K562 (cell line): Measurements from ENCODE around the gene PTGR3. TPM values are rescaled to one million over a fixed set of nuclear protein-coding genes. Genes with fewer than 3 reads are reported as not detected.

Experiments
- ATAC-seq: fragments of 200-7000 bp; cut with Tn5 transposase; 3 replicates; pipeline ENCODE4 v1.9.1; 2020; ENCODE audit warnings: moderate library complexity
- BruUV-seq: library from RNA; stranded (reverse); fragments of 400-500 nt; replicated peaks from 2 replicates; lab custom pipeline; 2021; lab: Mats Ljungman, UMichigan
- CTCF ChIA-PET: fragments of 300-600 bp; formaldehyde crosslinking; extraction: SDS; loops from one replicate; lab custom pipeline; 2021; ENCODE audit warnings: low intra/inter-chr PET ratio; lab: Yijun Ruan, JAX
- POLR2A ChIA-PET: fragments of 300-600, 350-650 bp; sonication (Branson Sonifier 250); formaldehyde crosslinking; extraction: SDS; loops from one replicate; lab custom pipeline; 2021; ENCODE audit warnings: antibody characterized with exemption, inconsistent platforms; lab: Yijun Ruan, JAX
- DNase-seq, 4 experiments: peaks; one replicate each; pipeline versions ENCODE4 v3.0.0 to v3.0.0-alpha.2; 2011 to 2018; ENCODE audit warnings: low spot score in 3 of 4, mixed read lengths in 3 of 4; ENCODE audit errors: extremely low read depth in 1 of 4
- FAIRE-seq: peaks from 2 replicates; lab custom pipeline; 2011; peaks lifted over from hg19 to GRCh38; lab: Jason Lieb, UNC
- H2AFZ ChIP-seq: 2 replicates; pipeline ENCODE4 v1.6.0; 2011; ENCODE audit warnings: low read depth, low read length, control low read depth, inconsistent platforms
- H3K27ac ChIP-seq: fragments of 200-600 bp; 3 replicates; pipeline ENCODE4 v1.8.0; 2011; ENCODE audit warnings: low read depth, mild to moderate bottlenecking, control low read depth, inconsistent platforms, low read length, moderate library complexity, mixed read lengths; ENCODE audit errors: extremely low read depth
- H3K27me3 ChIP-seq, 2 experiments: fragments of 300-600 bp in 1 of 2; 2 replicates in 1 of 2; 3 replicates in 1 of 2; pipeline versions ENCODE4 v1.6.0 to v1.8.0; 2011; ENCODE audit warnings: inconsistent platforms in 2 of 2, low read length in 2 of 2, mild to moderate bottlenecking in 1 of 2, mixed read lengths in 1 of 2, moderate library complexity in 1 of 2; ENCODE audit not compliant: control insufficient read depth in 2 of 2, insufficient read depth in 2 of 2
- H3K36me3 ChIP-seq: fragments of 300-600 bp; 3 replicates; pipeline ENCODE4 v1.8.0; 2011; ENCODE audit warnings: mild to moderate bottlenecking, low read length, inconsistent platforms; ENCODE audit not compliant: control insufficient read depth, insufficient read depth
- H3K4me1 ChIP-seq, 2 experiments: fragments of 200-600 bp in 1 of 2; replicated peaks in 1 of 2; 2 replicates in 1 of 2; 3 replicates in 1 of 2; pipeline versions ENCODE4 v1.5.1 to v1.8.0; 2011; ENCODE audit warnings: inconsistent platforms in 2 of 2, low read length in 2 of 2, mild to moderate bottlenecking in 1 of 2, mixed read lengths in 1 of 2, moderate library complexity in 1 of 2; ENCODE audit not compliant: control insufficient read depth in 2 of 2, insufficient read depth in 2 of 2
- H3K4me2 ChIP-seq: 2 replicates; pipeline ENCODE4 v1.6.1; 2011; ENCODE audit warnings: low read length, control low read depth, inconsistent platforms, mixed read lengths; ENCODE audit not compliant: insufficient read depth
- H3K4me3 ChIP-seq: fragments of 200-600 bp; sonication (generic), shearing (Covaris generic); 2 replicates; pipeline ENCODE4 v1.5.1; 2016; ENCODE audit warnings: control low read depth, inconsistent platforms
- H3K79me2 ChIP-seq: fragments of 200-600 bp; 3 replicates; pipeline ENCODE4 v1.8.0; 2011; ENCODE audit warnings: low read length, inconsistent platforms; ENCODE audit not compliant: control insufficient read depth, insufficient read depth
- H3K9ac ChIP-seq, 2 experiments: 2 replicates each; pipeline versions ENCODE4 v1.6.0 to v1.6.1; 2011; ENCODE audit warnings: low read depth in 2 of 2, low read length in 2 of 2, control low read depth in 1 of 2, inconsistent platforms in 1 of 2, mild to moderate bottlenecking in 1 of 2, mixed read lengths in 1 of 2; ENCODE audit not compliant: insufficient read depth in 1 of 2
- H3K9me1 ChIP-seq: one replicate; pipeline ENCODE4 v1.6.0; 2011; ENCODE audit warnings: inconsistent platforms, mild to moderate bottlenecking, low read length, moderate library complexity; ENCODE audit not compliant: control insufficient read depth, insufficient read depth
- H3K9me3 ChIP-seq: replicated peaks from 2 replicates; pipeline ENCODE4 v1.5.1; 2011; ENCODE audit warnings: low read depth, low read length, inconsistent platforms; ENCODE audit not compliant: control insufficient read depth, insufficient read depth
- H4K20me1 ChIP-seq: replicated peaks from 2 replicates; pipeline ENCODE4 v1.6.1; 2011; ENCODE audit warnings: low read length, inconsistent platforms, mixed read lengths; ENCODE audit not compliant: control insufficient read depth, insufficient read depth
- AFF4 ChIP-seq: sonication (generic); formaldehyde crosslinking; IDR thresholded peaks from 2 replicates; pipeline ENCODE4 v1.8.0; 2023; ENCODE audit warnings: mild to moderate bottlenecking, missing genetic modification reagents
- ARHGAP35 ChIP-seq: fragments of 450-650 bp; IDR thresholded peaks from 2 replicates; pipeline ENCODE4 v1.6.1; 2018; ENCODE audit not compliant: partially characterized antibody
- GATAD2A ChIP-seq: fragments of 450-650 bp; IDR thresholded peaks from 2 replicates; pipeline ENCODE4 v1.6.1; 2017
- PCBP1 ChIP-seq: fragments of 200-400 bp; formaldehyde crosslinking; IDR thresholded peaks from 2 replicates; pipeline ENCODE4 v1.6.1; 2018; ENCODE audit warnings: mild to moderate bottlenecking, low read depth, low read length; ENCODE audit not compliant: poor library complexity, severe bottlenecking
- TAL1 ChIP-seq: fragments of 450-650 bp; IDR thresholded peaks from 2 replicates; pipeline ENCODE4 v1.6.1; 2016; ENCODE audit warnings: mild to moderate bottlenecking
- TBP ChIP-seq: optimal IDR thresholded peaks from 2 replicates; pipeline ENCODE3; 2011; ENCODE audit warnings: low read depth, low read length, improper control_type of control experiment
- ZNF589 ChIP-seq: fragments of 200-800 bp; sonication (Bioruptor generic); IDR thresholded peaks from 2 replicates; pipeline ENCODE4 v1.6.1; 2016; ENCODE audit warnings: low read depth, missing genetic modification characterization, missing compliant biosample characterization
- WGBS: fragments of 100-300 bp; shearing (Covaris generic); methylation state at CpG from one replicate; pipeline ENCODE4 v1.1.6; 2016; ENCODE audit warnings: low coverage, mixed read lengths; ENCODE audit not compliant: insufficient coverage; ENCODE audit errors: missing lambda C conversion rate; 5-methylcytosine and 5-hydroxymethylcytosine counted together
- in situ Hi-C: fragments of 300-500 bp; cut with MboI; formaldehyde crosslinking; loops from 4 replicates; pipeline ENCODE4 v1.15.0; 2018; ENCODE audit warnings: inconsistent platforms, mixed read lengths
- intact Hi-C: fragments of 100-400 bp; cut with micrococcal nuclease; formaldehyde crosslinking; loops from 2 replicates; pipeline ENCODE4 v1.14.2; 2022
- polyA plus RNA-seq, 8 experiments: library from polyadenylated mRNA; depleted of rRNA in 4 of 8; stranded (reverse) in 5 of 8; unstranded in 3 of 8; fragments of >200 nt; fragmentation: Nextera tagmentation in 2 of 8; fragmentation: Illumina TruSeq in 1 of 8; extraction: Ambion mirVana in 2 of 8; extraction: Trizol in 1 of 8; gene quantifications; 2 replicates each; pipeline versions ENCODE4 v1.2.1 to v1.2.3, GENCODE V29; 2011 to 2014; ENCODE audit warnings: inconsistent platforms in 1 of 8, missing spikeins in 1 of 8
- total RNA-seq, 7 experiments: library from RNA; depleted of rRNA in 6 of 7; stranded (reverse); fragments of >200 nt in 6 of 7; fragmentation: Illumina TruSeq in 2 of 7; extraction: Trizol in 2 of 7; gene quantifications; 2 replicates each; pipeline versions ENCODE4 v1.2.1 to v1.2.3, GENCODE V29; 2011 to 2021; ENCODE audit warnings: low replicate concordance in 1 of 7

Gene PTGR3
- total and polyA plus RNA-seq, 9 of the 15 experiments (the other 6 are each of a cell fraction or from before 2014, with no cell fraction given): 4.1 to 32.3 (median 15.3) TPM

- TF ChIP-seq PCBP1 (peak; percentile 45), TBP (no peak), TAL1 (no peak)
Observed at GRCh38 chr18:75208155-75208835, 644 bp downstream of the PTGR3 start (continued).

GRCh38 chr18:75207310-75208154, 1.4 kb downstream of the PTGR3 start:
- H3K4me3 ChIP-seq: peak overlapping the region; percentile 71
- TF ChIP-seq GATAD2A (0 out of 2 replicates have a peak, but pooled peaks have one; percentile 21), ZNF589 (no peak), ARHGAP35 (no peak), AFF4 (CRISPR knock-in tag) (no peak)
- intact Hi-C loops: no loop called here
- peak overlapping the region; percentile 73 to 97 for H3K9ac ChIP-seq
- H3K79me2 ChIP-seq: peaks cover 69% of the 10 kb centered on the region
- DNase-seq (peak in 1 of 4 experiments; percentile 26), ATAC-seq (no peak), FAIRE-seq (no peak)
- no peaks in the 10 kb centered on the region for H3K36me3 ChIP-seq
- no peaks in the 10 kb centered on the region; the same call in 1 of the 2 replicates for H4K20me1 ChIP-seq
- no peaks in the 10 kb centered on the region for H3K9me3 ChIP-seq
- no peaks in the 10 kb centered on the region for H3K27me3 ChIP-seq
- peak overlapping the region; percentile 88 for H3K4me2 ChIP-seq
- H3K4me1 ChIP-seq: peaks cover 10 to 43% of the 10 kb centered on the region in 2 experiments; a peak in 4 of 5 replicates
- H3K27ac ChIP-seq: peak overlapping the region; percentile 93
- POLR2A ChIA-PET: interaction anchor here (0.8 kb wide), 1 partner anchor 234 kb away, joined by 3 read pairs; no protein-coding TSS in a partner anchor
- peaks cover 3% of the 10 kb centered on the region for H3K9me1 ChIP-seq
- BruUV-seq: TSS peak; percentile 41
- in situ Hi-C loops: no loop called here
- CTCF ChIA-PET: no interaction called here
- WGBS: under 1% methylated on average over 24 of the region's 26 CpGs
- peak overlapping the region; percentile 65 for H2AFZ ChIP-seq
